Measurements from ENCODE around the gene UFM1. TPM values are rescaled to one million over a fixed set of nuclear protein-coding genes. Genes with fewer than 3 reads are reported as not detected.
"Not testable (repeated sequence)": the region's sequence is repeated elsewhere in the genome, so short reads cannot be mapped to it uniquely, and the experiment has no call there.

Gene UFM1
- polyA plus RNA-seq, 1 donor = 53.2 TPM

GRCh38 chr13:38365661-38366060 is 16.0 kb downstream of the UFM1 start:
- DNase-seq (ENCODE audit: low read depth) = no peak

- DNase-seq (ENCODE audit: low read depth) = no peak
These were observed 17.4 kb downstream of the UFM1 start for GRCh38 chr13:38366954-38367645.

GRCh38 chr13:38369058-38369457 is 19.4 kb downstream of the UFM1 start:
- no peak for DNase-seq (ENCODE audit: low read depth)

GRCh38 chr13:38370096-38370495 is 20.4 kb downstream of the UFM1 start:
- DNase-seq (ENCODE audit: low read depth) = not testable (repeated sequence)

- DNase-seq (ENCODE audit: low read depth) = no peak
These were observed 23.3 kb downstream of the UFM1 start for GRCh38 chr13:38372820-38373383.

DNA sequence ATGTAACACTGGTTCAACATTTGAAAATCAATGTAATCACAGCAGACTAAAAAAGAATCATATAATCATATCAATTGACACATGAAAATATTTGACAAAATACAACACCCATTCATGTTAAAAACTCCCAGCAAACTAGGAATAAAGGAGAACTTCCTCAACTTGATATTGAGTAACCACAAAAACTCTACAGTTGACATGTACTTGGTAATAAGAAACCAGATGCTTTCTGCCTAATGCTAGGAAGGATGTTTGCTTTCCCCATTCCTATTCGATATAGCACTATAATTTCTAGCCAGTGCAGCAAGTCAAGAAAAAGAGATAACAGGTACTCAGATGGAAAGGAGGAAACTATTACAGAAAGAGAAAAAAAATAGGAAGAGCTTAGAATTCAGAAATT is 26.9 kb downstream of the UFM1 start:
- no peak for DNase-seq (ENCODE audit: low read depth)

DNA sequence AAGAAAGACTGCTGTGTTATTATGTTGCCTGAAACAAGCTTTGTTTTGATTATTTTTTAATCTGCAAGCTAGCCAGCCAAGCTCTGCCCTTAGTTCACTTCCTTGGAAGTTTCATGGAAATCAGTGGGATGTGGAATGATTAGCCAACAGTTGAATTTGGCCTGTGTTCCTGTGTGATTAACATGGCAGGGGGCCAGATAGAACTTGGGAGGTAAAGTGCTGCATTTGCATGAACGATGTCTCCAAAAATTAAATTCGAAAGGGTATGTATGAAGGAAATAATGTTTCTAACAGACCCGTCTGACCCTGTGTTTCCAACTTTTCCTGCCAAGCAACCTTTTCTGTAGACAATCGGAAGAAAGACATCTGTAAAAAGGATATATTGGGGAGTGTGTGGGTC is 32.2 kb downstream of the UFM1 start:
- no peak for DNase-seq (ENCODE audit: low read depth)

DNA sequence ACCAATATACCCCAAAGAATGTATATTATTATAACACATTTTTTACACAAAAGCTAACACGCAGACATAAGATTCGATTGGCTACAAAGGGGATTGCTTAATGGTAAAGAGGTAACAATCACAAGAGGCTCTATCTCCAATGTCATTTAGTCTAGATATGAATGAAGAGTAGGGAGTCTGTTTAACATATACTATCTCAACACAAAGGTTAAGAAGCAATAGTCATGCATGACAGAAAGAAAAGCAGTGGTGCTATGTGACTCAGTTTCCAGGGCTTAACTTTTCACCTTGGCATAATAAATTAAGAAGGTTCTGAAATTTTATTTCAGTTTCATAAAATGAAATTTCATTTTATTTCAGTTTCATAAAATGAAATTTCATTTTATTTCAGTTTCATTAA is 33.3 kb downstream of the UFM1 start:
- DNase-seq (ENCODE audit: low read depth) = no peak

GRCh38 chr13:38384171-38384570 is 34.5 kb downstream of the UFM1 start:
- no peak for DNase-seq (ENCODE audit: low read depth)

GRCh38 chr13:38385153-38385891 is 35.7 kb downstream of the UFM1 start:
- DNase-seq (ENCODE audit: low read depth) = no peak

DNA sequence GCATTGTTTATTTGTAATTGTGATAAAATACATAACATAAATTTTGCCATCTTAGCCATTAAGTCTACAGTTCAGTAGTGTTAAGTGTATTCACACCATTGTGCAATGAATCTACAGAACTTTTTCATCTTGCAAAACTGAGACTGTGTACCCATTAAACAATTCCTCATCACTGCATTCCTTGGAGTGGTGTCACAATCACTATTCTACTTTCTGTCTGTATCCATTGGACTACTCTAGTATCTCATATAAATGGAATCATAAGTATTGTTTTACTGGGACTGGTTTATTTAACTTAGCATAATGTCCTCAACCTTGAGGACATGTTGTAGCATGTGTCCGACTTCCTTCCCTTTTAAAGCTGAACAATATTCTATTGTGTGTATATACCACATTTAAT is 36.8 kb downstream of the UFM1 start:
- no peak for DNase-seq (ENCODE audit: low read depth)

DNA sequence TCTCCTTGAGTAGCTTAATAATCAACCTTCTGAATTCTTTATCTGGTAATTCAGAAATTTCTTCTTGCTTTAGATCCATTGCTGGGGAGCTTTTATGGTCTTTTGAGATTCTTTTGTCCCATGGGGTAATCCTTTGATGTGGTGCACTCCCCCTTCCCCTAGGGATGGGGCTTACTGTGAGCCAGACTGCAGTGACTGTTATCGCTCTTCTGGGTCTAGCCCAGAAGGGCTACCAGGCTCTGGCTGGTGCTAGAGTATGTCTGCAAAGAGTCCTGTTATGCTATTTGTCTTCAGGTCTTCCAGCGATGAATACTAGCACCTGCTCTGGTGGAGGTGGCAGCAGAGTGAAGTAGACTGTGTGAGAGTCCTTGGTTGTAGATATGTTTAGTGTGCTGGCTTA is 41.7 kb downstream of the UFM1 start:
- no peak for DNase-seq (ENCODE audit: low read depth)

DNA sequence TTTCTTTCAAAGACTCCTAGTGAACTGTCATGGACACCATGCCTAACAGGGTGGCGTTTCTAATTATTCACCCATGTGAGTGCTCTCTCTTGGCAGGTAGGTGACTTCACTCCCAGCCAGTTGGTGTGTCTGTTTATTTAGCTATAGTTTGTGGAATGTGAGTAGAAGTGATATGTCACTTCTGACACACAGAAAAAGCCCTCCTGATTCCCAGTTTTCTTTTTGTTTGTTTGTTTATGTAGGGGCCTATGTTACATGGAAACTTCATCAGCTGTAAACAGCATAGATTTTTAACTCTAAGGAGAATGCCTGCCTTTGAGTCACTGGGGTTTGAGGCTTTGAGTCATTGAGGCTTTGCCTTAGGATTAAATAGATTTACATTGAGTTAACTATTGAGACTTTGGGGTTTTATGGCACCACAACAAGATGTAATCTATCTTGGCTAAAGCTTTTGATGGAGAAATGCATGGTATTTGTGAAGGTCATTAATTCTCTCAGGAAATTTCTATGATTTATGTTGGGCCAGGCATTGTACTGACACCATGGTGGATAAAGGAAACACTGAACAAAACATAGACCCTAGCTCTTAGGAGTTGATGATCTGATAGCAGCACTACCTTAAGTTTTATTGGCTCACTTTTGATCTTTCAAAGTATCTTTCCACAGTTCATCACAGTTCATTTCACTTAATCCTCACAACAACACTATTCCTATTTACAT is 45.3 kb downstream of the UFM1 start:
- no peak for DNase-seq (ENCODE audit: low read depth)

- DNase-seq (ENCODE audit: low read depth) = no peak
These were observed 45.8 kb downstream of the UFM1 start for GRCh38 chr13:38395497-38395788.

DNA sequence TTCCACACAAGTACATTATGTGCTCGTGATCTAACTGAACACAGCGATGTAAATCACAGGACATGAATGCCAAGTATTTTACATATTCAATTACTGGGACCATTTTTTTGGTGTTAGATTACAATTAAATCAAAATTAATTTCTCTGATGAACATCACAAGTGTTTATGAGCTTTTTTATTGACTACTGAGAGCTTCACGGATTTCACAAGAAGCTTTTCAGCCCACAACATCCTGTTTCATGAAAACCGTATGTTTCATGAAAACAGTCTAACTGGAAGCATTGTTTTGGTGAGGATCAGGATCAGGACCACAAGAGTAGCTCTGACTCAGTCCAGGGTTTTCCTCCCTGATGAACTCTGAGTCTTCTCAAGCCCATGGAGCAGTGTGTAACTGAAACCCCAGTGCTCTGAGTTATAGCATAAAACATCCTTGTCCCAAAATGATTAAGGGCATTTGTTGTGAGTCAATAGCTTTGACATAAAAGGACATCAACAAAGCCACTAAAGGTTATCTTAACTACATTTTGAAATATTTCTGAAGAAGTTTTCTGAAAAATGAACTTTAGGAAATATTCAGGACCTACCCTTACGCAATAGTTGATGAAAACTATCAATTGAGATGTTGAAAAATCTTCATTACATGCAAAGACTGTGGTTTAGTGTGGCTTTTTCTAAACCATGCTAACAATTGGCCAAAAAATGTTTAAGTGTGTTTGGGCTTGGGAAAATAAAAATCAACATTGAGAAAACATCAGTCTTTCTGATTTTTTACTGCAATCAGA is 49.3 kb downstream of the UFM1 start:
- DNase-seq (ENCODE audit: low read depth) = no peak

DNA sequence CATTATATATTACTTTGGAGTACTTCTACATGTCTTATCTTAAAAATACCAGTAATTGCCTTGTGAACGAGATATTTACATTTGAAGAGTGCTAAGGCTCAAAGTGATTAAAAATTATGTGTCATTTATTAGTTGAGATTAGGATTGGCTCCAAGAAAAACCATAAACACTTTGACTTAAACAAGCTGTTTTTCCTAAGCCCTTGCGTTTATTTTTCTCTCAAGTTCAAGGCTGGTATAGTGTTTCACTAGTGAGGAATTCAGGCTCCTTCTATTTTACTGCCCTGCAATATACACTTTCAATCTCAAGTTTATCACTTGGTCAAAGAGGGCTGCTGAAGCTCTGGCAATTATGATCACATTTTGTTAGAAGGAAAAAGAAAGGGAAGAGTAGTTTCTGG is 49.9 kb downstream of the UFM1 start:
- DNase-seq (ENCODE audit: low read depth) = no peak

DNA sequence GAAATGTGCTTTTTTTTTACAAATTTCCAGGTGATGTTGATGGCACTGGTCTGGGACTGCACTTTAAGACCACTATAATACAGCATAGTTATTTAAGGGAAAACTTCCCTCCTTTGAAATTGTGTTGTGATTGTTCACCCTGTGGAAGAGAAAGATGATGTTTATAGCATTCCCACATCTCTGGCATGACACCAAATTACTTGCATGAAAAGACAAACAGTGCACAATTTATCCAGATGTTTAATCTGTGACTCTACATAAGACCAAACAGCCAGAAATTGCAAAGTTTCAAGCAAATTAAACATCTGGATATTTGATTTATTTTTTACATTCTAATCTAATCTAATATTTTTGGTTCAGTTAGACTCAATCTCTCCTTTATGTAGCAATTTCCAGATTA is 51.6 kb downstream of the UFM1 start:
- DNase-seq (ENCODE audit: low read depth) = no peak

GRCh38 chr13:38405216-38405615 is 55.6 kb downstream of the UFM1 start:
- no peak for DNase-seq (ENCODE audit: low read depth)

DNA sequence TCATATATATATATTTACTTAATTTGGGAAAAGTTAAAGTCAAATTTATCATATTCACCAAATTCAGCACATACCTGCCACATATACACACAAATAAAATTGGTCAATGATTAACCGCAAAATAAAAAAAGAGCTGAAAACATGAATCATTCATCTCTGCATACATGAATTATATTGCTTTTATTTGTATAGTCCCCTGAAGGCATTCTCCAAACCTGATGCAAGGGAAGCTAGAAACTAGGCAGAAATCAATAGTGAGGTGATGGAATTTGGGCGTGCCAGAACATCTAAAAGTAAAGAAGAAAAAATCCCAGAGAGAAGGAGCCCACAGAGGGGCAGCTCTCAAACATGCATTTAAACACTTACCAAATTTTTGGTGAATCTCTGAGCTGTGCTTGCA is 60.1 kb downstream of the UFM1 start:
- no peak for DNase-seq (ENCODE audit: low read depth)

- DNase-seq (ENCODE audit: low read depth) = peak; percentile 4
These were observed 62.6 kb downstream of the UFM1 start for GRCh38 chr13:38412266-38412665.

Data from forelimb muscle (tissue), 1 donor.